ENCODE data around the gene BCOR. TPM values are rescaled to one million over a fixed set of nuclear protein-coding genes. Genes with fewer than 3 reads are reported as not detected.

The BCOR gene
- total RNA-seq, 1 experiment from 2014 or later = 0.68 TPM

- Histone ChIP-seq H4K20me1 (ENCODE audit: insufficient read depth) (no peaks in the 10 kb centered on the region), H3F3A (ENCODE audit: insufficient read depth, low read depth) (no peaks in the 10 kb centered on the region), H3K27ac (no peak overlapping the region), H3K36me3 (ENCODE audit: low read depth) (no peaks in the 10 kb centered on the region), H3K9me2 (ENCODE audit: insufficient read depth) (no peaks in the 10 kb centered on the region), H3K4me3 (no peak overlapping the region), H3K4me2 (no peak overlapping the region), H3K79me2 (ENCODE audit: low read depth) (no peaks in the 10 kb centered on the region), H3K4me1 (replicated peaks; ENCODE audit: insufficient read depth) (no peaks in the 10 kb centered on the region), H3K27me3 (ENCODE audit: insufficient read depth, low read depth) (no peaks in the 10 kb centered on the region), H3K9me3 (ENCODE audit: insufficient read depth, low read depth) (no peaks in the 10 kb centered on the region), H2AFZ (no peak overlapping the region)
- ChIA-PET POLR2A (ENCODE audit: unreplicated experiment) (no interaction called here), CTCF (no interaction called here)
- DNase-seq = no peak
- no peak for TF ChIP-seq CTCF (conservative IDR thresholded peaks at IDR 0.05)
- TF ChIP-seq EZH2 (IDR thresholded peaks at IDR 0.05; ENCODE audit: low read depth) = no peak
- intact Hi-C loops (cut with micrococcal nuclease; ENCODE audit: unreplicated experiment) = no loop called here
- BruUV-seq (replicated peaks) = no TSS peak
Observed at GRCh38 chrX:40019541-40019940, 78.2 kb downstream of the BCOR start.

- Histone ChIP-seq H3K27ac (no peak overlapping the region), H3K79me2 (ENCODE audit: low read depth) (no peaks in the 10 kb centered on the region), H2AFZ (no peak overlapping the region), H3K4me3 (no peak overlapping the region), H4K20me1 (ENCODE audit: insufficient read depth) (no peaks in the 10 kb centered on the region), H3K9me2 (ENCODE audit: insufficient read depth) (no peaks in the 10 kb centered on the region), H3F3A (ENCODE audit: insufficient read depth, low read depth) (no peaks in the 10 kb centered on the region), H3K4me1 (replicated peaks; ENCODE audit: insufficient read depth) (no peaks in the 10 kb centered on the region), H3K4me2 (no peak overlapping the region), H3K9me3 (ENCODE audit: insufficient read depth, low read depth) (no peaks in the 10 kb centered on the region), H3K36me3 (ENCODE audit: low read depth) (no peaks in the 10 kb centered on the region), H3K27me3 (ENCODE audit: insufficient read depth, low read depth) (no peaks in the 10 kb centered on the region)
- intact Hi-C loops (cut with micrococcal nuclease; ENCODE audit: unreplicated experiment) = no loop called here
- no peak for DNase-seq
- POLR2A ChIA-PET (ENCODE audit: unreplicated experiment) = no interaction called here
- CTCF ChIA-PET = no interaction called here
- no TSS peak for BruUV-seq (replicated peaks)
- TF ChIP-seq CTCF (conservative IDR thresholded peaks at IDR 0.05) (no peak), EZH2 (IDR thresholded peaks at IDR 0.05; ENCODE audit: low read depth) (no peak)
Observed at GRCh38 chrX:40018041-40018440, 79.7 kb downstream of the BCOR start.

GRCh38 chrX:40016749-40017148, 81.0 kb downstream of the BCOR start:
- Histone ChIP-seq H3K4me2 (no peak overlapping the region), H3F3A (ENCODE audit: insufficient read depth, low read depth) (no peaks in the 10 kb centered on the region), H3K9me2 (ENCODE audit: insufficient read depth) (no peaks in the 10 kb centered on the region), H3K79me2 (ENCODE audit: low read depth) (no peaks in the 10 kb centered on the region), H3K4me1 (replicated peaks; ENCODE audit: insufficient read depth) (no peaks in the 10 kb centered on the region), H4K20me1 (ENCODE audit: insufficient read depth) (no peaks in the 10 kb centered on the region), H3K9me3 (ENCODE audit: insufficient read depth, low read depth) (no peaks in the 10 kb centered on the region), H3K27ac (no peak overlapping the region), H2AFZ (no peak overlapping the region), H3K27me3 (ENCODE audit: insufficient read depth, low read depth) (no peaks in the 10 kb centered on the region), H3K36me3 (ENCODE audit: low read depth) (no peaks in the 10 kb centered on the region), H3K4me3 (no peak overlapping the region)
- no peak for TF ChIP-seq CTCF (conservative IDR thresholded peaks at IDR 0.05)
- TF ChIP-seq EZH2 (IDR thresholded peaks at IDR 0.05; ENCODE audit: low read depth) = no peak
- DNase-seq = no peak
- intact Hi-C loops (cut with micrococcal nuclease; ENCODE audit: unreplicated experiment) = no loop called here
- ChIA-PET CTCF (no interaction called here), POLR2A (ENCODE audit: unreplicated experiment) (no interaction called here)
- no TSS peak for BruUV-seq (replicated peaks)

Measured in PC-9 (cell line).